ENCODE data around the gene BEST1. TPM values are rescaled to one million over a fixed set of nuclear protein-coding genes. Genes with fewer than 3 reads are reported as not detected.

BEST1 gene
- total RNA-seq, 1 experiment from 2014 or later, result 0.17 TPM

- Mint-ChIP-seq H3K27ac (no peak overlapping the region), H3K4me3 (no peak overlapping the region), H3K27me3 (ENCODE audit: low read depth) (peaks cover 3% of the 10 kb centered on the region; the same call in 1 of the 2 replicates), H3K9me3 (peaks cover 18% of the 10 kb centered on the region), H3K36me3 (peaks cover 17% of the 10 kb centered on the region), H3K4me1 (peaks cover 19% of the 10 kb centered on the region)
- DNase-seq (ENCODE audit: low spot score) (no peak), ATAC-seq (peak; percentile 74)
- ChIA-PET POLR2A (interaction anchor here (0.5 to 0.7 kb wide), 2 partner anchors 17 to 67 kb away, joined by 3 read pairs; no protein-coding TSS in a partner anchor), CTCF (interaction anchor here (0.6 to 2.7 kb wide), 8 partner anchors 18 to 115 kb away, joined by 3 to 12 read pairs (median 4); no protein-coding TSS in a partner anchor)
- TF ChIP-seq NR3C1 (CRISPR knock-in tag; conservative IDR thresholded peaks at IDR 0.05; ENCODE audit: low read depth) (no peak), CREM (CRISPR knock-in tag; IDR thresholded peaks at IDR 0.05) (no peak), HMGXB4 (CRISPR knock-in tag; IDR thresholded peaks at IDR 0.05) (no peak), KAT7 (CRISPR knock-in tag; IDR thresholded peaks at IDR 0.05; ENCODE audit: borderline replicate concordance) (no peak), ZSCAN18 (CRISPR knock-in tag; IDR thresholded peaks at IDR 0.05) (no peak)
- TF ChIP-seq, protein P1, sequence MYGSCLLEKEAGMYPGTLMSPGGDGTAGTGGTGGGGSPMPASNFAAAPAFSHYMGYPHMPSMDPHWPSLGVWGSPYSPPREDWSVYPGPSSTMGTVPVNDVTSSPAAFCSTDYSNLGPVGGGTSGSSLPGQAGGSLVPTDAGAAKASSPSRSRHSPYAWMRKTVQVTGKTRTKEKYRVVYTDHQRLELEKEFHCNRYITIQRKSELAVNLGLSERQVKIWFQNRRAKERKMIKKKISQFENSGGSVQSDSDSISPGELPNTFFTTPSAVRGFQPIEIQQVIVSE (CRISPR knock-in tag; IDR thresholded peaks at IDR 0.05; ENCODE audit: borderline replicate concordance), result no peak
- TF ChIP-seq, protein P2, sequence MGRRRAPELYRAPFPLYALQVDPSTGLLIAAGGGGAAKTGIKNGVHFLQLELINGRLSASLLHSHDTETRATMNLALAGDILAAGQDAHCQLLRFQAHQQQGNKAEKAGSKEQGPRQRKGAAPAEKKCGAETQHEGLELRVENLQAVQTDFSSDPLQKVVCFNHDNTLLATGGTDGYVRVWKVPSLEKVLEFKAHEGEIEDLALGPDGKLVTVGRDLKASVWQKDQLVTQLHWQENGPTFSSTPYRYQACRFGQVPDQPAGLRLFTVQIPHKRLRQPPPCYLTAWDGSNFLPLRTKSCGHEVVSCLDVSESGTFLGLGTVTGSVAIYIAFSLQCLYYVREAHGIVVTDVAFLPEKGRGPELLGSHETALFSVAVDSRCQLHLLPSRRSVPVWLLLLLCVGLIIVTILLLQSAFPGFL (CRISPR knock-in tag; IDR thresholded peaks at IDR 0.05; ENCODE audit: borderline replicate concordance), result no peak
- TF ChIP-seq, protein P3, sequence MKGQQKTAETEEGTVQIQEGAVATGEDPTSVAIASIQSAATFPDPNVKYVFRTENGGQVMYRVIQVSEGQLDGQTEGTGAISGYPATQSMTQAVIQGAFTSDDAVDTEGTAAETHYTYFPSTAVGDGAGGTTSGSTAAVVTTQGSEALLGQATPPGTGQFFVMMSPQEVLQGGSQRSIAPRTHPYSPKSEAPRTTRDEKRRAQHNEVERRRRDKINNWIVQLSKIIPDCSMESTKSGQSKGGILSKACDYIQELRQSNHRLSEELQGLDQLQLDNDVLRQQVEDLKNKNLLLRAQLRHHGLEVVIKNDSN (CRISPR knock-in tag; IDR thresholded peaks at IDR 0.05), result no peak
- TF ChIP-seq, protein P4, sequence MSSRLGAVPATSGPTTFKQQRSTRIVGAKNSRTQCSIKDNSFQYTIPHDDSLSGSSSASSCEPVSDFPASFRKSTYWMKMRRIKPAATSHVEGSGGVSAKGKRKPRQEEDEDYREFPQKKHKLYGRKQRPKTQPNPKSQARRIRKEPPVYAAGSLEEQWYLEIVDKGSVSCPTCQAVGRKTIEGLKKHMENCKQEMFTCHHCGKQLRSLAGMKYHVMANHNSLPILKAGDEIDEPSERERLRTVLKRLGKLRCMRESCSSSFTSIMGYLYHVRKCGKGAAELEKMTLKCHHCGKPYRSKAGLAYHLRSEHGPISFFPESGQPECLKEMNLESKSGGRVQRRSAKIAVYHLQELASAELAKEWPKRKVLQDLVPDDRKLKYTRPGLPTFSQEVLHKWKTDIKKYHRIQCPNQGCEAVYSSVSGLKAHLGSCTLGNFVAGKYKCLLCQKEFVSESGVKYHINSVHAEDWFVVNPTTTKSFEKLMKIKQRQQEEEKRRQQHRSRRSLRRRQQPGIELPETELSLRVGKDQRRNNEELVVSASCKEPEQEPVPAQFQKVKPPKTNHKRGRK (CRISPR knock-in tag; IDR thresholded peaks at IDR 0.05; ENCODE audit: borderline replicate concordance), result no peak
Observed at GRCh38 chr11:61996933-61997332, 46.8 kb downstream of the BEST1 start.

- Mint-ChIP-seq H3K36me3 (peaks cover 17% of the 10 kb centered on the region), H3K27me3 (ENCODE audit: low read depth) (no peaks in the 10 kb centered on the region; the same call in none of the 2 replicates), H3K4me1 (peaks cover 19% of the 10 kb centered on the region), H3K4me3 (no peak overlapping the region), H3K9me3 (peaks cover 14% of the 10 kb centered on the region), H3K27ac (peak overlapping the region; percentile 94)
- ATAC-seq (no peak; the same call in none of the 2 replicates), DNase-seq (ENCODE audit: low spot score) (no peak)
- TF ChIP-seq ZNF416 (CRISPR knock-in tag; IDR thresholded peaks at IDR 0.05), result no peak
- TF ChIP-seq CREM (CRISPR knock-in tag; IDR thresholded peaks at IDR 0.05), result no peak
- TF ChIP-seq ZBTB43 (CRISPR knock-in tag; IDR thresholded peaks at IDR 0.05), result no peak
- TF ChIP-seq, protein P5, sequence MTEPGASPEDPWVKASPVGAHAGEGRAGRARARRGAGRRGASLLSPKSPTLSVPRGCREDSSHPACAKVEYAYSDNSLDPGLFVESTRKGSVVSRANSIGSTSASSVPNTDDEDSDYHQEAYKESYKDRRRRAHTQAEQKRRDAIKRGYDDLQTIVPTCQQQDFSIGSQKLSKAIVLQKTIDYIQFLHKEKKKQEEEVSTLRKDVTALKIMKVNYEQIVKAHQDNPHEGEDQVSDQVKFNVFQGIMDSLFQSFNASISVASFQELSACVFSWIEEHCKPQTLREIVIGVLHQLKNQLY (CRISPR knock-in tag; IDR thresholded peaks at IDR 0.05), result no peak
- TF ChIP-seq NR1H2 (CRISPR knock-in tag; IDR thresholded peaks at IDR 0.05), result no peak
- no peak for TF ChIP-seq SP1 (CRISPR knock-in tag; conservative IDR thresholded peaks at IDR 0.05)
- CTCF ChIA-PET, result interaction anchor here (1.2 kb wide), 1 partner anchor 83 kb away, joined by 4 read pairs; no protein-coding TSS in a partner anchor
- POLR2A ChIA-PET, result interaction anchor here (0.7 kb wide), 1 partner anchor 559 kb away, joined by 3 read pairs; no protein-coding TSS in a partner anchor
Observed at GRCh38 chr11:61999141-61999975, 49.2 kb downstream of the BEST1 start.

Measured in WTC11 (cell line).